Hepatocyte (in vitro differentiated cells): ENCODE results near the gene ARF3.

Experiments
- EZH2 ChIP-seq: fragments of 200-600 bp; sonication (generic); IDR thresholded peaks from 2 replicates; pipeline ENCODE4 v1.6.1; 2016; ENCODE audit warnings: antibody characterized with exemption, mild to moderate bottlenecking, borderline replicate concordance
- EZH2phosphoT487 ChIP-seq: fragments of 200-600 bp; sonication (generic); IDR thresholded peaks from one replicate; pipeline ENCODE4 v1.6.1; 2018; ENCODE audit warnings: antibody characterized with exemption, mild to moderate bottlenecking, low read depth, moderate library complexity; ENCODE audit not compliant: unreplicated experiment, severe bottlenecking
- TF ChIP-seq, protein P1 (sequence below): fragments of 200-600 bp; sonication (generic); IDR thresholded peaks from 2 replicates; pipeline ENCODE4 v1.5.1; 2016; ENCODE audit warnings: antibody characterized with exemption, mild to moderate bottlenecking; ENCODE audit not compliant: poor library complexity

GRCh38 chr12:48972952-48973483, 15.7 kb upstream of the ARF3 start:
- TF ChIP-seq, protein P1, sequence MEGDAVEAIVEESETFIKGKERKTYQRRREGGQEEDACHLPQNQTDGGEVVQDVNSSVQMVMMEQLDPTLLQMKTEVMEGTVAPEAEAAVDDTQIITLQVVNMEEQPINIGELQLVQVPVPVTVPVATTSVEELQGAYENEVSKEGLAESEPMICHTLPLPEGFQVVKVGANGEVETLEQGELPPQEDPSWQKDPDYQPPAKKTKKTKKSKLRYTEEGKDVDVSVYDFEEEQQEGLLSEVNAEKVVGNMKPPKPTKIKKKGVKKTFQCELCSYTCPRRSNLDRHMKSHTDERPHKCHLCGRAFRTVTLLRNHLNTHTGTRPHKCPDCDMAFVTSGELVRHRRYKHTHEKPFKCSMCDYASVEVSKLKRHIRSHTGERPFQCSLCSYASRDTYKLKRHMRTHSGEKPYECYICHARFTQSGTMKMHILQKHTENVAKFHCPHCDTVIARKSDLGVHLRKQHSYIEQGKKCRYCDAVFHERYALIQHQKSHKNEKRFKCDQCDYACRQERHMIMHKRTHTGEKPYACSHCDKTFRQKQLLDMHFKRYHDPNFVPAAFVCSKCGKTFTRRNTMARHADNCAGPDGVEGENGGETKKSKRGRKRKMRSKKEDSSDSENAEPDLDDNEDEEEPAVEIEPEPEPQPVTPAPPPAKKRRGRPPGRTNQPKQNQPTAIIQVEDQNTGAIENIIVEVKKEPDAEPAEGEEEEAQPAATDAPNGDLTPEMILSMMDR = no peak
- no peak for TF ChIP-seq EZH2
- no peak for TF ChIP-seq EZH2phosphoT487
